Measurements from ENCODE around the gene EXOSC5. TPM values are rescaled to one million over a fixed set of nuclear protein-coding genes. Genes with fewer than 3 reads are reported as not detected.

Gene EXOSC5
- total and polyA plus RNA-seq, 2 of the 13 experiments (the other 11 are each of a cell fraction or from before 2014, with no cell fraction given): 24.1 to 26.5 TPM

- TF ChIP-seq SRY (CRISPR knock-in tag; IDR thresholded peaks at IDR 0.05) (peak; percentile 79; the same call in 1 of the 2 replicates), SMAD9 (CRISPR knock-in tag; IDR thresholded peaks at IDR 0.05) (peak; percentile 61; the same call in 1 of the 2 replicates), ZNF563 (CRISPR knock-in tag; IDR thresholded peaks at IDR 0.05) (no peak), SP4 (CRISPR knock-in tag; IDR thresholded peaks at IDR 0.05) (peak; percentile 87), KAT8 (CRISPR knock-in tag; IDR thresholded peaks at IDR 0.05) (peak; percentile 85), MIER2 (CRISPR knock-in tag; IDR thresholded peaks at IDR 0.05) (peak; percentile 36; the same call in 1 of the 2 replicates), ZFX (CRISPR knock-in tag; IDR thresholded peaks at IDR 0.05; ENCODE audit: low read depth) (peak; percentile 26), ZMAT3 (CRISPR knock-in tag; conservative IDR thresholded peaks at IDR 0.05) (0 out of 2 replicates have a peak, but pooled peaks have one; percentile 16), NCOR1 (IDR thresholded peaks at IDR 0.05; ENCODE audit: borderline replicate concordance, low read length) (peak; percentile 33; the same call in 1 of the 2 replicates), ZNF44 (CRISPR knock-in tag; IDR thresholded peaks at IDR 0.05) (0 out of 2 replicates have a peak, but pooled peaks have one; percentile 19), TARDBP (CRISPR knock-in tag; IDR thresholded peaks at IDR 0.05) (0 out of 2 replicates have a peak, but pooled peaks have one; percentile 26), ZBTB39 (CRISPR knock-in tag; IDR thresholded peaks at IDR 0.05) (no peak), ZFP1 (CRISPR knock-in tag; IDR thresholded peaks at IDR 0.05) (0 out of 2 replicates have a peak, but pooled peaks have one; percentile 23), ATF1 (CRISPR knock-in tag; IDR thresholded peaks at IDR 0.05) (peak; percentile 51), BHLHE40 (IDR thresholded peaks at IDR 0.05; ENCODE audit: low read length) (no peak), CREM (IDR thresholded peaks at IDR 0.05) (peak; percentile 50), CREM (CRISPR knock-in tag; IDR thresholded peaks at IDR 0.05) (no peak), U2AF2 (IDR thresholded peaks at IDR 0.05; ENCODE audit: low read depth, low read length) (peak; percentile 98), ZC3H4 (CRISPR knock-in tag; IDR thresholded peaks at IDR 0.05; ENCODE audit: borderline replicate concordance) (no peak), KLF15 (CRISPR knock-in tag; IDR thresholded peaks at IDR 0.05; ENCODE audit: borderline replicate concordance) (no peak), SPEN (CRISPR knock-in tag; IDR thresholded peaks at IDR 0.05; ENCODE audit: low read depth) (0 out of 2 replicates have a peak, but pooled peaks have one; percentile 31), CREB1 (IDR thresholded peaks at IDR 0.05) (peak; percentile 84), CREB1 (CRISPR knock-in tag; IDR thresholded peaks at IDR 0.05) (peak; percentile 87), ZNF230 (CRISPR knock-in tag; IDR thresholded peaks at IDR 0.05) (peak; percentile 56; the same call in 1 of the 2 replicates), ZNF326 (CRISPR knock-in tag; IDR thresholded peaks at IDR 0.05; ENCODE audit: borderline replicate concordance) (no peak), CC2D1A (CRISPR knock-in tag; IDR thresholded peaks at IDR 0.05) (no peak)
- TF ChIP-seq, protein P1, sequence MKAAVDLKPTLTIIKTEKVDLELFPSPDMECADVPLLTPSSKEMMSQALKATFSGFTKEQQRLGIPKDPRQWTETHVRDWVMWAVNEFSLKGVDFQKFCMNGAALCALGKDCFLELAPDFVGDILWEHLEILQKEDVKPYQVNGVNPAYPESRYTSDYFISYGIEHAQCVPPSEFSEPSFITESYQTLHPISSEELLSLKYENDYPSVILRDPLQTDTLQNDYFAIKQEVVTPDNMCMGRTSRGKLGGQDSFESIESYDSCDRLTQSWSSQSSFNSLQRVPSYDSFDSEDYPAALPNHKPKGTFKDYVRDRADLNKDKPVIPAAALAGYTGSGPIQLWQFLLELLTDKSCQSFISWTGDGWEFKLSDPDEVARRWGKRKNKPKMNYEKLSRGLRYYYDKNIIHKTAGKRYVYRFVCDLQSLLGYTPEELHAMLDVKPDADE (CRISPR knock-in tag; IDR thresholded peaks at IDR 0.05): no peak
- TF ChIP-seq, protein P2, sequence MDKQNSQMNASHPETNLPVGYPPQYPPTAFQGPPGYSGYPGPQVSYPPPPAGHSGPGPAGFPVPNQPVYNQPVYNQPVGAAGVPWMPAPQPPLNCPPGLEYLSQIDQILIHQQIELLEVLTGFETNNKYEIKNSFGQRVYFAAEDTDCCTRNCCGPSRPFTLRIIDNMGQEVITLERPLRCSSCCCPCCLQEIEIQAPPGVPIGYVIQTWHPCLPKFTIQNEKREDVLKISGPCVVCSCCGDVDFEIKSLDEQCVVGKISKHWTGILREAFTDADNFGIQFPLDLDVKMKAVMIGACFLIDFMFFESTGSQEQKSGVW (CRISPR knock-in tag; IDR thresholded peaks at IDR 0.05; ENCODE audit: borderline replicate concordance): no peak
Measured at GRCh38 chr19:41363753-41364523, 33.2 kb downstream of the EXOSC5 start, which contains the start of gene B9D2 (continued).
